Thyroid gland (tissue), 4 donors: ENCODE measurements around the gene CASKIN2. TPM values are rescaled to one million over a fixed set of nuclear protein-coding genes. Genes with fewer than 3 reads are reported as not detected.

Experiments used
- DNase-seq, 2 donors: peaks; one replicate each; pipeline ENCODE4 v3.0.0-alpha.2; 2019
- H3K27ac ChIP-seq, 3 donors: fragments of 200-600 bp; sonication (generic); 1 replicate in 2 of 3; 2 replicates in 1 of 3; pipeline ENCODE4 v1.5.1; 2016 to 2019; ENCODE audit warnings: mild to moderate bottlenecking in 1 of 3, moderate library complexity in 1 of 3
- H3K27me3 ChIP-seq: fragments of 200-600 bp; sonication (generic); one replicate; pipeline ENCODE4 v1.5.1; 2019
- H3K36me3 ChIP-seq, 2 donors: fragments of 200-600 bp; sonication (generic); one replicate each; pipeline ENCODE4 v1.5.1; 2016 to 2019
- H3K4me1 ChIP-seq, 2 donors: fragments of 200-600 bp; sonication (generic); one replicate each; pipeline ENCODE4 v1.5.1; 2017 to 2019
- H3K4me3 ChIP-seq, 3 donors: fragments of 200-600 bp; sonication (generic); replicated peaks in 1 of 3; 1 replicate in 2 of 3; 2 replicates in 1 of 3; pipeline ENCODE4 v1.5.1; 2016; ENCODE audit warnings: mild to moderate bottlenecking in 1 of 3
- H3K9me3 ChIP-seq: fragments of 200-600 bp; sonication (generic); one replicate; pipeline ENCODE4 v1.5.1; 2017
- POLR2A ChIP-seq, 2 donors: fragments of 450-650 bp; IDR thresholded peaks; one replicate each; pipeline ENCODE4 v1.6.1; 2017; ENCODE audit warnings: antibody characterized with exemption in 2 of 2, mild to moderate bottlenecking in 2 of 2, moderate library complexity in 1 of 2
- WGBS, 2 donors: methylation state at CpG; one replicate each; pipeline ENCODE4 v1.1.5; 2017; 5-methylcytosine and 5-hydroxymethylcytosine counted together
- intact Hi-C: fragments of 100-400 bp; cut with DNase I; formaldehyde crosslinking; loops from one replicate; pipeline ENCODE4 v1.15.1; 2023
- total RNA-seq, 4 donors: library from RNA; depleted of rRNA; stranded (reverse); fragments of >200 nt; gene quantifications; one replicate each; pipeline ENCODE4 v1.2.3, GENCODE V29; 2016
- TF ChIP-seq, protein P1 (sequence below), 6 experiments: fragments of 200-600 bp in 3 of 6; fragments of 450-650 bp in 3 of 6; sonication (generic) in 3 of 6; IDR thresholded peaks; one replicate each; pipeline ENCODE4 v1.5.1; 2016 to 2019; ENCODE audit warnings: antibody characterized with exemption in 6 of 6, mild to moderate bottlenecking in 2 of 6, inconsistent platforms in 1 of 6, moderate library complexity in 1 of 6

CASKIN2 gene
- total RNA-seq, 4 donors from 2014 or later, result 15.0 to 87.2 (median 21.7) TPM

DNA sequence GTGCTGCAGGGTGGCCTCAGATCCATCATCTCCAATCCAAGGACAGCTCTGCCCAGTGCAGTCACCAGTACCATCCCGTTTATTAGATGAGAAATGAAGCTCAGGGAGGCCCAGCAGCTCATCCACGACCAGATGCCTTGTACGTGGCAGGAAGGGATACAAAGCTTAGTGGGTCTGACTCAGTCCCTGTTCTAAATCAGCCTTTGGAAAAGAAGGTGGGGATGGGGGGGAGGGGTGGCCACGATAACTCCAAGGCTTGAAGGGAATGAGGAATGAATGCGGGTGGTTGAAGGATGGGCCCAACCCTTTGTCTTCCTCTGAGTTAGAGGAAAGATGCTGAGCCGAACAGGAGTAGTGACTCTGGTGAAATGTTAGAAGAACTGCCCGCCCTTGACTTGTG is 35.9 kb upstream of the CASKIN2 start:
- TF ChIP-seq, protein P1, sequence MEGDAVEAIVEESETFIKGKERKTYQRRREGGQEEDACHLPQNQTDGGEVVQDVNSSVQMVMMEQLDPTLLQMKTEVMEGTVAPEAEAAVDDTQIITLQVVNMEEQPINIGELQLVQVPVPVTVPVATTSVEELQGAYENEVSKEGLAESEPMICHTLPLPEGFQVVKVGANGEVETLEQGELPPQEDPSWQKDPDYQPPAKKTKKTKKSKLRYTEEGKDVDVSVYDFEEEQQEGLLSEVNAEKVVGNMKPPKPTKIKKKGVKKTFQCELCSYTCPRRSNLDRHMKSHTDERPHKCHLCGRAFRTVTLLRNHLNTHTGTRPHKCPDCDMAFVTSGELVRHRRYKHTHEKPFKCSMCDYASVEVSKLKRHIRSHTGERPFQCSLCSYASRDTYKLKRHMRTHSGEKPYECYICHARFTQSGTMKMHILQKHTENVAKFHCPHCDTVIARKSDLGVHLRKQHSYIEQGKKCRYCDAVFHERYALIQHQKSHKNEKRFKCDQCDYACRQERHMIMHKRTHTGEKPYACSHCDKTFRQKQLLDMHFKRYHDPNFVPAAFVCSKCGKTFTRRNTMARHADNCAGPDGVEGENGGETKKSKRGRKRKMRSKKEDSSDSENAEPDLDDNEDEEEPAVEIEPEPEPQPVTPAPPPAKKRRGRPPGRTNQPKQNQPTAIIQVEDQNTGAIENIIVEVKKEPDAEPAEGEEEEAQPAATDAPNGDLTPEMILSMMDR (IDR thresholded peaks at IDR 0.05), result no peak
- 80 to 83% methylated on average over 7 of the region's 7 CpGs for WGBS, 2 donors
- intact Hi-C loops, result no loop called here
- Histone ChIP-seq H3K27me3 (no peaks in the 10 kb centered on the region), H3K4me3 (no peak overlapping the region), H3K9me3 (no peaks in the 10 kb centered on the region), H3K36me3 (no peaks in the 10 kb centered on the region), H3K4me1 (peaks cover 16 to 17% of the 10 kb centered on the region in 2 donors), H3K27ac (peak overlapping the region in 2 of 3 donors; percentile 95)
- DNase-seq, result no peak

DNA sequence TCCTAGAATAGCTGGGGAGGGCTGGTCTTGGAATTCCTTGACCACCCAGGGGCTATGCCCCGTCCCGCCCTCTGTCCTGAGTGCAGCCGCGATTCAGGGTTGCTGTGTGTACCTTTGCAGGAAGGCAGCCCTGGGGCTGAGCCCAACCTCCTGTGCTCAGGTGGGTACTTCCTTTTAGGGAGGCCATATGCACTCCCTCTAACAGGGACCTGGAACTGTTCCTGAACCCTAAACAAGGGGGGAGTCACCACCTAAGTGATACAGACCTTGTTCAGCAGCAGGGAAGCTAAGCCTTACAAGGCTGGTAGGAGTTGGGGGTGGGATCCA is 34.8 kb upstream of the CASKIN2 start:
- H3K4me1 ChIP-seq, result peaks cover 15 to 17% of the 10 kb centered on the region in 2 donors
- no peaks in the 10 kb centered on the region for H3K36me3 ChIP-seq
- TF ChIP-seq POLR2A (IDR thresholded peaks at IDR 0.05), result no peak
- TF ChIP-seq, protein P1 (IDR thresholded peaks at IDR 0.05), result no peak
- no peak overlapping the region for H3K4me3 ChIP-seq
- no peak for DNase-seq
- H3K9me3 ChIP-seq, result no peaks in the 10 kb centered on the region
- intact Hi-C loops, result no loop called here
- no peaks in the 10 kb centered on the region for H3K27me3 ChIP-seq
- 40 to 60% methylated on average over 1 of the region's 4 CpGs for WGBS, 2 donors
- peak overlapping the region; percentile 95 to 99 (median 95) for H3K27ac ChIP-seq

DNA sequence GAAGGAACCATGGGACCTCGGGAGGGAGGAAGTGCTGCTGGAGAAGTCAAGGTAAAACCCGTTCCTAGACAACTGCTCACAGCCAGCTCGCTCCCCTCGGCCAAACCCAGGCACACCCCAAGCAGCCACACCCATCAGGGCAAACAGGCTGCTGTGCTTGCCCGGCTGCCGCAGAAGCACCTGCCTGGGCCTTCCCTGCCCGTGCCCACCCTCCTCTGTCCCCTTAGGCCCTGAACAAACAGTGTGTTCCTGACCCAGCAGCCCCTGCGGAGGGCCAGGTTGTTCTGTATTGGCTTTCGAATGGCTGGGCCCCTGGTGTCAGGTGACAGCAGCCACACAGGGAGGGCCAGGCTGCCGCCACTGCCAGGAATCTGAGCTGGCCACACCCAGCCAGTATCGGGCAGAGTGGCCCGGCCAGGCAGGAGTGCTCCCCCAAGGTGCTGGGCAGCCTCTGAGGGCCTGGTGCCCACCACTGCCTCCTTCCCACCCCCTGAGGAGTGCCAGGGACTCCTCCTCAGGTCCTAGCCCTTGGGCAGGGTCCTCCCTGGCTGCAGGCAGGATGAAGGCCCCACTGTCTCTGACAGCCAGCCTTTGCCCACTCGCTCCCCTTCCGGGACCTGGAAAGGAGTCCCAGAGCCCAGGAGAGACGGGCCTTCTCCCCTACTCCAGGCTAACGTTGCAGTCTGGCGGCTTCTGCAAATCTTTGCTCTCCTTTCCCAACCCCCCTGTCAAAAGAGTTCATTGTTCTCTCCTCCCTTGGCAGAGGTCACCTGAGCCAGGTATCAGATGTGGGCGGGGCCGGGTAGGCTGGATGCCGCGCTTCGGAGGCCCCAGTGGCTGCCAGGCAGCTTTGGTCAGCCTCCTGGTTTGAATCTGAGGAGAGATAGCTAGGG is 34.2 kb upstream of the CASKIN2 start:
- TF ChIP-seq POLR2A (IDR thresholded peaks at IDR 0.05), result peak; percentile 41 to 80
- TF ChIP-seq, protein P1 (IDR thresholded peaks at IDR 0.05), result no peak
- intact Hi-C loops, result no loop called here
- Histone ChIP-seq H3K36me3 (no peaks in the 10 kb centered on the region), H3K4me3 (no peak overlapping the region), H3K27ac (peak overlapping the region; percentile 95 to 99 (median 95)), H3K4me1 (peaks cover 15 to 17% of the 10 kb centered on the region in 2 donors), H3K9me3 (no peaks in the 10 kb centered on the region), H3K27me3 (no peaks in the 10 kb centered on the region)
- DNase-seq, result peak; percentile 94 to 96
- WGBS, 2 donors, result 23 to 37% methylated on average over 17 to 19 of the region's 22 CpGs

DNA sequence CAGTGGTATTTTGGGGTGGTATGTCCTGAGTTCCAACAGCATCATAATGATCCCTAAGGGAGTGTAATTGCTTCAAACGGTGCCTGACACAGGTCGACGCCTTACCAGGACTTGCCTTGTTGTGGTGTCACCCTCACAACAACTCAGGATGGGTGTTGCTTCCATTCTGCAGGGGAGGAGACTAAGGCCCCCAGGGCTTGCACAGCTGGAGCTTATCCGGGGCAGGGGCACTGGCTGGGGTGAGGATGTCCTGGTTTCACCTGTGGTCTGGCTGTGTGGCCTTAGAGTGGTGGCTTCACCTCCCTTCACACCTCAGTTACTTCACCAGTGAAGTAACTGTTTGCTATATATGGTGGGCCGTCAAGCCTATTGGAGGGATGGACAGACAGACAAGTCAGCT is 33.5 kb upstream of the CASKIN2 start:
- no peak for DNase-seq

DNA sequence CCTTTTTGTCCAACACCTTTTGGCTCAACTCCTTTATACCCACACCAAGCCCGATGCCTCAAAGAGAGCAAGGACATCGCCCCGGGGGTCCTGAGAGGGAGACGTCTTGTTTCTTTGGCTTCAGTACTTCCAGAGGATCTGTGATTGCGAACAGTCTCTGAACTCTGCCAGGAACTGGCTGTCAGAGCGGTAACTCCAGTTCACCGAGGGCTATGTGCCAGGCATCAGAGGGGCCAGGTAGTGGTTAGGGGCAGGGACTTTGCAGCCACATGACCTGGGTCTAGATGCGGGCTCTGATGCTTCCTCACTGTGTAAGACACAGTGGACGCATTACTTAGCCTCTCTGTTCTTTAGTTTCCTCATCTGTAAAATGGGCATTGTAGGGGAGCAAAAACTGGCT is 31.8 kb upstream of the CASKIN2 start:
- intact Hi-C loops, result no loop called here
- peaks cover 15 to 17% of the 10 kb centered on the region in 2 donors for H3K4me1 ChIP-seq
- no peak overlapping the region for H3K4me3 ChIP-seq
- H3K27ac ChIP-seq, result no peak overlapping the region
- no peak for DNase-seq
- 88 to 95% methylated on average over 7 to 9 of the region's 9 CpGs for WGBS, 2 donors
- TF ChIP-seq, protein P1 (IDR thresholded peaks at IDR 0.05), result no peak
- TF ChIP-seq POLR2A (IDR thresholded peaks at IDR 0.05), result no peak
- no peaks in the 10 kb centered on the region for H3K9me3 ChIP-seq
- no peaks in the 10 kb centered on the region for H3K27me3 ChIP-seq
- no peaks in the 10 kb centered on the region for H3K36me3 ChIP-seq

More for the DNA sequence above, 33.5 kb upstream of the CASKIN2 start:
- Histone ChIP-seq H3K4me3 (no peak overlapping the region), H3K9me3 (no peaks in the 10 kb centered on the region), H3K36me3 (no peaks in the 10 kb centered on the region), H3K27ac (peak overlapping the region; percentile 95 to 99 (median 95)), H3K27me3 (no peaks in the 10 kb centered on the region), H3K4me1 (peaks cover 15 to 17% of the 10 kb centered on the region in 2 donors)
- no peak for TF ChIP-seq POLR2A (IDR thresholded peaks at IDR 0.05)
- TF ChIP-seq, protein P1 (IDR thresholded peaks at IDR 0.05), result no peak
- 68 to 75% methylated on average over 5 of the region's 5 CpGs for WGBS, 2 donors
- intact Hi-C loops, result no loop called here
